ENCODE measurements around the gene CERS6.
A peak's percentile ranks its signal among the peaks of the same experiment; 100 is the strongest.

Gene CERS6

GRCh38 chr2:168770796-168771195 is 314.7 kb downstream of the CERS6 start:
- TF ChIP-seq LEF1 (IDR thresholded peaks at IDR 0.05; ENCODE audit: borderline replicate concordance) (no peak), ARNT (IDR thresholded peaks at IDR 0.05) (no peak), SUZ12 (IDR thresholded peaks at IDR 0.05) (no peak), ZNF384 (IDR thresholded peaks at IDR 0.05) (no peak), CTBP1 (IDR thresholded peaks at IDR 0.05; ENCODE audit: borderline replicate concordance) (no peak), BHLHE40 (IDR thresholded peaks at IDR 0.05; ENCODE audit: borderline replicate concordance) (no peak), PKNOX1 (IDR thresholded peaks at IDR 0.05) (no peak), TARDBP (IDR thresholded peaks at IDR 0.05) (no peak), NFRKB (IDR thresholded peaks at IDR 0.05) (no peak), FOXM1 (IDR thresholded peaks at IDR 0.05; ENCODE audit: borderline replicate concordance) (no peak), L3MBTL2 (conservative IDR thresholded peaks at IDR 0.05) (no peak), FOXA1 (IDR thresholded peaks at IDR 0.05) (no peak), FOXK2 (IDR thresholded peaks at IDR 0.05) (no peak), HDGF (IDR thresholded peaks at IDR 0.05; ENCODE audit: borderline replicate concordance) (no peak), SP1 (IDR thresholded peaks at IDR 0.05) (no peak), ELF4 (IDR thresholded peaks at IDR 0.05) (no peak)

GRCh38 chr2:168772704-168773103 is 316.6 kb downstream of the CERS6 start:
- ChIA-PET POLR2A (no interaction called here), CTCF (no interaction called here)
- no peak for DNase-seq (ENCODE audit: extremely low spot score)
- TF ChIP-seq LEF1 (IDR thresholded peaks at IDR 0.05; ENCODE audit: borderline replicate concordance) (no peak), L3MBTL2 (conservative IDR thresholded peaks at IDR 0.05) (no peak), TARDBP (IDR thresholded peaks at IDR 0.05) (no peak), FOXK2 (IDR thresholded peaks at IDR 0.05) (no peak), ELF4 (IDR thresholded peaks at IDR 0.05) (no peak), SUZ12 (IDR thresholded peaks at IDR 0.05) (no peak)

More at GRCh38 chr2:168770796-168771195, 314.7 kb downstream of the CERS6 start:
- ChIA-PET CTCF (no interaction called here), POLR2A (no interaction called here)
- DNase-seq (ENCODE audit: extremely low spot score) = no peak

GRCh38 chr2:168773128-168773527 is 317.1 kb downstream of the CERS6 start:
- POLR2A ChIA-PET = no interaction called here
- CTCF ChIA-PET = interaction anchor here (1.8 kb wide), 1 partner anchor 148 kb away, joined by 5 read pairs; no protein-coding TSS in a partner anchor
- no peak for DNase-seq (ENCODE audit: extremely low spot score)
- TF ChIP-seq SUZ12 (IDR thresholded peaks at IDR 0.05) (no peak), ZNF384 (IDR thresholded peaks at IDR 0.05) (no peak), SP1 (IDR thresholded peaks at IDR 0.05) (no peak), ELF4 (IDR thresholded peaks at IDR 0.05) (no peak), FOXA1 (IDR thresholded peaks at IDR 0.05) (no peak), FOXK2 (IDR thresholded peaks at IDR 0.05) (no peak), CTBP1 (IDR thresholded peaks at IDR 0.05; ENCODE audit: borderline replicate concordance) (no peak), L3MBTL2 (conservative IDR thresholded peaks at IDR 0.05) (no peak), TARDBP (IDR thresholded peaks at IDR 0.05) (no peak), ARNT (IDR thresholded peaks at IDR 0.05) (no peak), FOXM1 (IDR thresholded peaks at IDR 0.05; ENCODE audit: borderline replicate concordance) (no peak), NFRKB (IDR thresholded peaks at IDR 0.05) (no peak), BHLHE40 (IDR thresholded peaks at IDR 0.05; ENCODE audit: borderline replicate concordance) (no peak), HDGF (IDR thresholded peaks at IDR 0.05; ENCODE audit: borderline replicate concordance) (no peak), LEF1 (IDR thresholded peaks at IDR 0.05; ENCODE audit: borderline replicate concordance) (no peak), PKNOX1 (IDR thresholded peaks at IDR 0.05) (no peak)

DNA sequence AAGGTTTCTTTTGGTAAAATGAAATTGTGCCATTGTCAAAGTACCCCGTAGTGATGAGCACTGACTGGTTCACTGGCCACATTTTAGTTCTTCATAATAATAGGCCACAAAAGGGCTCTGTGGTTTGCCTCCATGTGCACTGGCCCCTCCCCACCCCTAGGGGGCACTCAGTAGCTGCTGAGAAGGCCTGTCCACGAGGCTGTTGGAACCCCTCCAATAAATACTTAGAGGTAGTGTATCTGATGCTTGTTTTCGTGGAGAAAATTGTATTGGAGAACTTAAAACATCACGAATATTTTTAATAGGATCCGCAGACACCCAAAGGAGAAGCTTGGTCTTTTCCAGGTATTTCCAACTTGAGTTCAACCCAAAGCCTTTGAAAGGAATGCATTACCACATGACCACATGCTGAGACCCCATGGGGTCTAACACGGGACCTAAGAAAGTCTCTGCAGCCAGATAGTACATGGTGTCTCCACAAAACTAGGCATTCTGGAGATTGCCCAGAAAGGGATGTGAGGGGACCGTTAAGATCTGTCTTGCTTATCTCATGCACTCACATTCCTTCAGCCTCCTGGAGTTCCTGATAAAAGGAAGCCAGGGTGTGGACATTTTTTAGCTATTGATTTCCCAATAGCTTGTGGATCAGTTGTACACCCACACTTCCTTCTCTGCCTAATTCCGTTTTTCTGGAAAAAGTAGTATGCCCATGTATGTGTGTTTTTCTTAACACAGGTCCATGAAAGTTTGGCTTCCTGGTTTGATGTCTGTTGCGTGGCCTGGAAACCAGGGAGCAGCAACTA is 317.8 kb downstream of the CERS6 start:
- ChIA-PET POLR2A (no interaction called here), CTCF (interaction anchor here (0.6 to 1.8 kb wide), 5 partner anchors 10 to 303 kb away, joined by 3 to 5 read pairs (median 3); no protein-coding TSS in a partner anchor)
- TF ChIP-seq FOXM1 (IDR thresholded peaks at IDR 0.05; ENCODE audit: borderline replicate concordance) (no peak), L3MBTL2 (conservative IDR thresholded peaks at IDR 0.05) (peak; percentile 31; the same call in 1 of the 2 replicates), NFRKB (IDR thresholded peaks at IDR 0.05) (no peak), HDGF (IDR thresholded peaks at IDR 0.05; ENCODE audit: borderline replicate concordance) (no peak), FOXK2 (IDR thresholded peaks at IDR 0.05) (no peak), CTBP1 (IDR thresholded peaks at IDR 0.05; ENCODE audit: borderline replicate concordance) (no peak), SP1 (IDR thresholded peaks at IDR 0.05) (no peak), BHLHE40 (IDR thresholded peaks at IDR 0.05; ENCODE audit: borderline replicate concordance) (no peak), TARDBP (IDR thresholded peaks at IDR 0.05) (no peak)
- DNase-seq (ENCODE audit: extremely low spot score) = peak; percentile 72

GRCh38 chr2:168775837-168776236 is 319.8 kb downstream of the CERS6 start:
- POLR2A ChIA-PET = no interaction called here
- TF ChIP-seq BHLHE40 (IDR thresholded peaks at IDR 0.05; ENCODE audit: borderline replicate concordance) (no peak), NFRKB (IDR thresholded peaks at IDR 0.05) (no peak), FOXA1 (IDR thresholded peaks at IDR 0.05) (no peak), TARDBP (IDR thresholded peaks at IDR 0.05) (no peak), SUZ12 (IDR thresholded peaks at IDR 0.05) (no peak), CTBP1 (IDR thresholded peaks at IDR 0.05; ENCODE audit: borderline replicate concordance) (no peak), L3MBTL2 (conservative IDR thresholded peaks at IDR 0.05) (no peak), ELF4 (IDR thresholded peaks at IDR 0.05) (no peak), PKNOX1 (IDR thresholded peaks at IDR 0.05) (no peak), LEF1 (IDR thresholded peaks at IDR 0.05; ENCODE audit: borderline replicate concordance) (no peak), HDGF (IDR thresholded peaks at IDR 0.05; ENCODE audit: borderline replicate concordance) (no peak), ARNT (IDR thresholded peaks at IDR 0.05) (no peak), FOXK2 (IDR thresholded peaks at IDR 0.05) (no peak), FOXM1 (IDR thresholded peaks at IDR 0.05; ENCODE audit: borderline replicate concordance) (no peak), SP1 (IDR thresholded peaks at IDR 0.05) (no peak), ZNF384 (IDR thresholded peaks at IDR 0.05) (no peak)
- no peak for DNase-seq (ENCODE audit: extremely low spot score)
- CTCF ChIA-PET = no interaction called here

All from HEK293T (cell line).